ENCODE data around the gene ECM1.

The ECM1 gene

GRCh38 chr1:150507912-150508864 is at the start of gene ECM1:
Gene ECM1, plus strand, starts transcription at chr1:150508109. Its CDS starts 101 bp downstream, at chr1:150508210.
- Histone ChIP-seq H3K9ac (ENCODE audit: low read depth, low read length, poor library complexity, severe bottlenecking) (peak within 1 kb of the TSS; percentile 44), H3K36me3 (ENCODE audit: insufficient read depth, low read length) (peaks cover 32% of the 10 kb centered on the region; the same call in 1 of the 2 replicates), H4K20me1 (ENCODE audit: insufficient read depth, low read length, poor library complexity, severe bottlenecking) (no peaks in the 10 kb centered on the region), H3F3A (ENCODE audit: low read depth) (no peaks in the 10 kb centered on the region), H3K4me2 (ENCODE audit: low read depth, low read length, poor library complexity, severe bottlenecking) (peak within 1 kb of the TSS; percentile 34), H3K4me3 (ENCODE audit: low read length, poor library complexity, severe bottlenecking) (peak within 1 kb of the TSS; percentile 19), H2AFZ (ENCODE audit: low read length) (no peak within 1 kb of the TSS), H3K27me3 (ENCODE audit: insufficient read depth, low read length, poor library complexity, severe bottlenecking) (no peaks in the 10 kb centered on the region), H3K9me2 (replicated peaks; ENCODE audit: low read depth, low read length) (no peaks in the 10 kb centered on the region), H3K4me1 (ENCODE audit: insufficient read depth, low read length, poor library complexity, severe bottlenecking) (no peaks in the 10 kb centered on the region), H3K9me3 (ENCODE audit: insufficient read depth, low read depth, low read length) (no peaks in the 10 kb centered on the region), H3K79me2 (ENCODE audit: insufficient read depth, low read length) (no peaks in the 10 kb centered on the region)
- TF ChIP-seq EZH2phosphoT487 (IDR thresholded peaks at IDR 0.05; ENCODE audit: borderline replicate concordance), result no peak
- no peak for TF ChIP-seq CTCF (conservative IDR thresholded peaks at IDR 0.05; ENCODE audit: low read length)

DNA sequence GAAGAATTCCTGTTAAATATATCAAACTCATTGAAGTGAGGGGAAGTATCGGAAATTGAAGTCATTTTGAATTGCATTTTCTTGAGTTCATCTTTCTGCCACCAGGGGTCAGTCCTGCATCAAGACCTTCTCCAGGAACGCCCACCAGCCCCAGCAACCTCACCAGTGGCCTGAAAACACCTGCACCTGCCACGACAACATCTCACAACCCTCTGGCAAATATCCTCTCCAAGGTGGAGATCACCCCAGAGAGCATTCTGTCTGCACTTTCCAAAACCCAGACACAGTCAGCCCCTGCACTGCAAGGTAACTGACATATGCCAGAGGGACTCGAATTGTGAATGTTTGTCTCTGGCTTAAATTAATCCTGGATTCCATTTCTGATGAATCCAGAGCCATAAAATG is 43.5 kb upstream of the ECM1 start:
- Histone ChIP-seq H4K20me1 (ENCODE audit: insufficient read depth, low read length, poor library complexity, severe bottlenecking) (no peaks in the 10 kb centered on the region), H3K36me3 (ENCODE audit: insufficient read depth, low read length) (peaks cover 64% of the 10 kb centered on the region; the same call in 1 of the 2 replicates), H3K9ac (ENCODE audit: low read depth, low read length, poor library complexity, severe bottlenecking) (no peak overlapping the region), H3K4me2 (ENCODE audit: low read depth, low read length, poor library complexity, severe bottlenecking) (no peak overlapping the region), H3K9me3 (ENCODE audit: insufficient read depth, low read depth, low read length) (no peaks in the 10 kb centered on the region), H3K9me2 (replicated peaks; ENCODE audit: low read depth, low read length) (no peaks in the 10 kb centered on the region), H2AFZ (ENCODE audit: low read length) (no peak overlapping the region), H3K4me1 (ENCODE audit: insufficient read depth, low read length, poor library complexity, severe bottlenecking) (no peaks in the 10 kb centered on the region), H3F3A (ENCODE audit: low read depth) (no peaks in the 10 kb centered on the region), H3K79me2 (ENCODE audit: insufficient read depth, low read length) (no peaks in the 10 kb centered on the region), H3K4me3 (ENCODE audit: low read length, poor library complexity, severe bottlenecking) (no peak overlapping the region), H3K27me3 (ENCODE audit: insufficient read depth, low read length, poor library complexity, severe bottlenecking) (no peaks in the 10 kb centered on the region)
- TF ChIP-seq CTCF (conservative IDR thresholded peaks at IDR 0.05; ENCODE audit: low read length) (peak; percentile 77), EZH2phosphoT487 (IDR thresholded peaks at IDR 0.05; ENCODE audit: borderline replicate concordance) (no peak)

- Histone ChIP-seq H4K20me1 (ENCODE audit: insufficient read depth, low read length, poor library complexity, severe bottlenecking) (no peaks in the 10 kb centered on the region), H3K36me3 (ENCODE audit: insufficient read depth, low read length) (peaks cover 65% of the 10 kb centered on the region; the same call in 1 of the 2 replicates), H3K4me1 (ENCODE audit: insufficient read depth, low read length, poor library complexity, severe bottlenecking) (no peaks in the 10 kb centered on the region), H3K9me3 (ENCODE audit: insufficient read depth, low read depth, low read length) (no peaks in the 10 kb centered on the region), H3F3A (ENCODE audit: low read depth) (no peaks in the 10 kb centered on the region), H3K27me3 (ENCODE audit: insufficient read depth, low read length, poor library complexity, severe bottlenecking) (no peaks in the 10 kb centered on the region), H3K79me2 (ENCODE audit: insufficient read depth, low read length) (no peaks in the 10 kb centered on the region), H2AFZ (ENCODE audit: low read length) (no peak overlapping the region), H3K4me2 (ENCODE audit: low read depth, low read length, poor library complexity, severe bottlenecking) (no peak overlapping the region), H3K9ac (ENCODE audit: low read depth, low read length, poor library complexity, severe bottlenecking) (no peak overlapping the region), H3K9me2 (replicated peaks; ENCODE audit: low read depth, low read length) (no peaks in the 10 kb centered on the region), H3K4me3 (ENCODE audit: low read length, poor library complexity, severe bottlenecking) (no peak overlapping the region)
- TF ChIP-seq EZH2phosphoT487 (IDR thresholded peaks at IDR 0.05; ENCODE audit: borderline replicate concordance) (no peak), CTCF (conservative IDR thresholded peaks at IDR 0.05; ENCODE audit: low read length) (no peak)
Observed at GRCh38 chr1:150466964-150467363, 40.9 kb upstream of the ECM1 start.
